Hepatocyte (in vitro differentiated cells): ENCODE data around the gene PADI3.

ENCODE experiments used
- CTCF ChIP-seq: fragments of 200-600 bp; sonication (generic); IDR thresholded peaks from 2 replicates; pipeline ENCODE4 v1.5.1; 2016; ENCODE audit warnings: antibody characterized with exemption, mild to moderate bottlenecking; ENCODE audit not compliant: poor library complexity
- EZH2 ChIP-seq: fragments of 200-600 bp; sonication (generic); IDR thresholded peaks from 2 replicates; pipeline ENCODE4 v1.6.1; 2016; ENCODE audit warnings: antibody characterized with exemption, mild to moderate bottlenecking, borderline replicate concordance
- EZH2phosphoT487 ChIP-seq: fragments of 200-600 bp; sonication (generic); IDR thresholded peaks from one replicate; pipeline ENCODE4 v1.6.1; 2018; ENCODE audit warnings: antibody characterized with exemption, mild to moderate bottlenecking, low read depth, moderate library complexity; ENCODE audit not compliant: unreplicated experiment, severe bottlenecking

- TF ChIP-seq EZH2 (no peak), CTCF (no peak), EZH2phosphoT487 (no peak)
These were observed 15.1 kb upstream of the PADI3 start for GRCh38 chr1:17233675-17234320.
